ENCODE results near the gene LNX1.

LNX1 gene

GRCh38 chr4:53487766-53488165 is 103.5 kb downstream of the LNX1 start:
- no peaks in the 10 kb centered on the region for H3K36me3 ChIP-seq (ENCODE audit: insufficient read depth, low read length)

GRCh38 chr4:53485658-53486040 is 105.6 kb downstream of the LNX1 start:
- H3K27me3 ChIP-seq (ENCODE audit: insufficient read depth, low read length): no peaks in the 10 kb centered on the region
- H3K4me1 ChIP-seq (ENCODE audit: control insufficient read depth, insufficient read depth, low read length, unreplicated experiment): peaks cover 33% of the 10 kb centered on the region
- no peaks in the 10 kb centered on the region for H3K36me3 ChIP-seq (ENCODE audit: insufficient read depth, low read length)
- no peak overlapping the region for H3K27ac ChIP-seq (ENCODE audit: low read depth, low read length)
- no peak overlapping the region for H2AFZ ChIP-seq (ENCODE audit: low read length, unreplicated experiment)
- H3K4me3 ChIP-seq (ENCODE audit: low read depth, low read length): no peak overlapping the region
- H3K79me2 ChIP-seq (ENCODE audit: control insufficient read depth, insufficient read depth, low read length, unreplicated experiment): no peaks in the 10 kb centered on the region

More at GRCh38 chr4:53487766-53488165, 103.5 kb downstream of the LNX1 start:
- no peaks in the 10 kb centered on the region for H3K27me3 ChIP-seq (ENCODE audit: insufficient read depth, low read length)
- no peaks in the 10 kb centered on the region for H3K79me2 ChIP-seq (ENCODE audit: control insufficient read depth, insufficient read depth, low read length, unreplicated experiment)
- no peak overlapping the region for H2AFZ ChIP-seq (ENCODE audit: low read length, unreplicated experiment)
- no peak overlapping the region for H3K27ac ChIP-seq (ENCODE audit: low read depth, low read length)
- no peak overlapping the region for H3K4me3 ChIP-seq (ENCODE audit: low read depth, low read length)
- peaks cover 34% of the 10 kb centered on the region for H3K4me1 ChIP-seq (ENCODE audit: control insufficient read depth, insufficient read depth, low read length, unreplicated experiment)

DNA sequence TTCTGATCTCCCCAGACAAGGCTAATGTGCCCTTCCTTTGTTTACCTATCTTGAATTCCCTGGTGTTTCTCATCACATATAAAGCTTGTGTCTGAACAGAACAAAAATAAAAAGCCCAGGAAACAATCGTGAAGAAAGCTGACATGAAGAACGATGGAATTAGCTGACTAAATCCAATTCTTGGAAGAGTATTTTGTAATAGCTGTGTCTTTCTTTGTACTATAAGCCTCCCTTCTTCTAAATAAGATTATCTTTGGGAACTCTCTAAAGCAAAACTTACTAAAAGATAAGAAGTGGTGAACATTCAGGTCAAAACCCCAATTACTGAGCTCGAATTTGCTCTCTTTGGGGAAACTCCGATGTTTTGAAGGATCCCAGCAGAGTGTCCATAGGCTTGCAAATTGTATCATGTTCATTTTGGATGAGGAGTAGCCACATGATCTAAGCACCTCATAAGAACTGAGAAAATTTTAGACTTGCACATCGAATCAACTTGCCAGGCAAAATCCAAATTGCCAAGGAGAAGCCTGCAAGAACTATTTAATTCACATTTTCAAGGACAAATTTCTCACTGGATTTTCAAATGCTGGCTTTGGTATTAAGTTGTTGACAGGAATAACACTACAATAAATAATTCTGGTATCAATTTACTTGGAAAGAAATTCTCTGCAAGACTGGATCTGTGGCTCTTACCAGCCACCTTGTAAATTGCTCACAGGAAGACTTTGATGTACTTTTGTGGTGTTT is 106.2 kb downstream of the LNX1 start:
- Histone ChIP-seq H3K4me3 (ENCODE audit: low read depth, low read length) (no peak overlapping the region), H3K4me1 (ENCODE audit: control insufficient read depth, insufficient read depth, low read length, unreplicated experiment) (peaks cover 32% of the 10 kb centered on the region), H3K79me2 (ENCODE audit: control insufficient read depth, insufficient read depth, low read length, unreplicated experiment) (no peaks in the 10 kb centered on the region), H2AFZ (ENCODE audit: low read length, unreplicated experiment) (peak overlapping the region; percentile 69), H3K27ac (ENCODE audit: low read depth, low read length) (peak overlapping the region; percentile 33; the same call in 1 of the 2 replicates), H3K27me3 (ENCODE audit: insufficient read depth, low read length) (no peaks in the 10 kb centered on the region), H3K36me3 (ENCODE audit: insufficient read depth, low read length) (no peaks in the 10 kb centered on the region)

- Histone ChIP-seq H3K4me3 (ENCODE audit: low read depth, low read length) (no peak overlapping the region), H2AFZ (ENCODE audit: low read length, unreplicated experiment) (no peak overlapping the region), H3K27me3 (ENCODE audit: insufficient read depth, low read length) (no peaks in the 10 kb centered on the region), H3K36me3 (ENCODE audit: insufficient read depth, low read length) (no peaks in the 10 kb centered on the region), H3K79me2 (ENCODE audit: control insufficient read depth, insufficient read depth, low read length, unreplicated experiment) (no peaks in the 10 kb centered on the region), H3K4me1 (ENCODE audit: control insufficient read depth, insufficient read depth, low read length, unreplicated experiment) (peaks cover 32% of the 10 kb centered on the region), H3K27ac (ENCODE audit: low read depth, low read length) (no peak overlapping the region)
These were observed 108.0 kb downstream of the LNX1 start for GRCh38 chr4:53483250-53483649.

GRCh38 chr4:53481586-53481985 is 109.7 kb downstream of the LNX1 start:
- Histone ChIP-seq H3K27me3 (ENCODE audit: insufficient read depth, low read length) (no peaks in the 10 kb centered on the region), H3K27ac (ENCODE audit: low read depth, low read length) (no peak overlapping the region), H2AFZ (ENCODE audit: low read length, unreplicated experiment) (no peak overlapping the region), H3K4me1 (ENCODE audit: control insufficient read depth, insufficient read depth, low read length, unreplicated experiment) (peaks cover 49% of the 10 kb centered on the region), H3K79me2 (ENCODE audit: control insufficient read depth, insufficient read depth, low read length, unreplicated experiment) (no peaks in the 10 kb centered on the region), H3K4me3 (ENCODE audit: low read depth, low read length) (no peak overlapping the region), H3K36me3 (ENCODE audit: insufficient read depth, low read length) (no peaks in the 10 kb centered on the region)

DNA sequence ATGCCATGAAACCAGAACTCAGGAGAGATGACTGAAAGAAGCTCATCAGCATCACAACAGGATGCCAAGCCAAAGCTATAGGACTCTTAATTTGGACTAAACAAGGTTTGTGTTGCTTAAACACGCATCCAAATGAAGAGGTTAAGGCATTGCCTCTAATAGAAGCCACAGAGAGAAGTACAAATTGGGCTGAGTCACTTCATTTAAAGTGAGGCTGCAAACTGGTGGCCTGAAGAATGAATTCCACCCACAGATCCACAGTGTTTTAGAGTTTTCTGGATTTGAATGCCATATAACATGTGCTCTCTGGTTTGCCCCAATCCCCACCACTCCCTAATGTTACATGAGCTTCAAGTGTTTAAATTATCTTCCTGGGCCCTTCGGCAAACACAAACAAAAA is 110.4 kb downstream of the LNX1 start:
- peaks cover 56% of the 10 kb centered on the region for H3K4me1 ChIP-seq (ENCODE audit: control insufficient read depth, insufficient read depth, low read length, unreplicated experiment)
- no peaks in the 10 kb centered on the region for H3K27me3 ChIP-seq (ENCODE audit: insufficient read depth, low read length)
- H3K36me3 ChIP-seq (ENCODE audit: insufficient read depth, low read length): no peaks in the 10 kb centered on the region
- no peak overlapping the region for H3K4me3 ChIP-seq (ENCODE audit: low read depth, low read length)
- H2AFZ ChIP-seq (ENCODE audit: low read length, unreplicated experiment): no peak overlapping the region
- no peak overlapping the region for H3K27ac ChIP-seq (ENCODE audit: low read depth, low read length)
- no peaks in the 10 kb centered on the region for H3K79me2 ChIP-seq (ENCODE audit: control insufficient read depth, insufficient read depth, low read length, unreplicated experiment)

- Histone ChIP-seq H3K79me2 (ENCODE audit: control insufficient read depth, insufficient read depth, low read length, unreplicated experiment) (no peaks in the 10 kb centered on the region), H3K27me3 (ENCODE audit: insufficient read depth, low read length) (no peaks in the 10 kb centered on the region), H3K4me3 (ENCODE audit: low read depth, low read length) (no peak overlapping the region), H2AFZ (ENCODE audit: low read length, unreplicated experiment) (no peak overlapping the region), H3K36me3 (ENCODE audit: insufficient read depth, low read length) (no peaks in the 10 kb centered on the region), H3K27ac (ENCODE audit: low read depth, low read length) (peak overlapping the region; percentile 97), H3K4me1 (ENCODE audit: control insufficient read depth, insufficient read depth, low read length, unreplicated experiment) (peaks cover 60% of the 10 kb centered on the region)
These were observed 111.4 kb downstream of the LNX1 start for GRCh38 chr4:53479736-53480525.

DNA sequence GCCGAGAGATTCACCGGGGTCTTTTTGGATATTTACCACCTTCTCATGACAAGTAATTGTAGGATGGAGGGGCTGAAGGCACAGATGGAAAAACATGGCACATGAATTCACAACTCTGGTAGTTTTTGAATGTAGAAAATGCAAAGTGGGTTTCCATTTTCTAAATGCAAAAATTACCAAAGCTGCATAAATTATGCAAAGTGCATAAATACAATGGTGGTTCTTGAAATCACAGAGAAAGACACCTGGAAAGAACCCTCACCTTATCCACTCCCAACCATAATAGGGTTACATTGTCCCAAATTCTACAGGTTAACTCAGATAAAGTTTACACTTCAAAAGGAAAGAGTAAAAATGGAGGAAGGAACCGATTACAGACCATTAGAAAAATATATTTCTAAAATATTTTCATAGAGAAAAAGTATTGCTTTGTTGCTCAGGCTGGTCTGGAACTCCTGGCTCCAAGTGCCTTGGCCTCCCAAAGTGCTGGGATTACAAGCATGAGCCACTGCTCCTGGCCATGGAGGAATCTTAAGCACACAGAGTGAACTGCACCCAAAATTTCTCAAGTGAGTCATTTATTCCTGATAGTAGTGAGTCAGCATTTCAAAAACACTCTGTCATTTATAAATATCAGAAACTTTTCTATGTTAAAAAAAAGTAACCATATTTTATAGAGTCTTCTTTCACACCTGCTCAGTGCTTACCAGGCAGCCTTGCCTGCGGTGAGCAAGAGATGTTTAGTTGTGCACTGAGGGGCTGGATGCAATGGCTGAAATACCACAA is 112.4 kb downstream of the LNX1 start:
- Histone ChIP-seq H3K27me3 (ENCODE audit: insufficient read depth, low read length) (no peaks in the 10 kb centered on the region), H3K27ac (ENCODE audit: low read depth, low read length) (peak overlapping the region; percentile 97), H3K36me3 (ENCODE audit: insufficient read depth, low read length) (0 out of 2 replicates have a peak, but pooled peaks cover 6% of the 10 kb centered on the region), H3K4me3 (ENCODE audit: low read depth, low read length) (peak overlapping the region; percentile 22; the same call in 1 of the 2 replicates), H3K4me1 (ENCODE audit: control insufficient read depth, insufficient read depth, low read length, unreplicated experiment) (peaks cover 56% of the 10 kb centered on the region), H2AFZ (ENCODE audit: low read length, unreplicated experiment) (peak overlapping the region; percentile 39), H3K79me2 (ENCODE audit: control insufficient read depth, insufficient read depth, low read length, unreplicated experiment) (no peaks in the 10 kb centered on the region)

GRCh38 chr4:53477636-53478035 is 113.7 kb downstream of the LNX1 start:
- 0 out of 2 replicates have a peak, but pooled peaks cover 7% of the 10 kb centered on the region for H3K36me3 ChIP-seq (ENCODE audit: insufficient read depth, low read length)
- H3K4me3 ChIP-seq (ENCODE audit: low read depth, low read length): 0 out of 2 replicates have a peak overlapping the region, but pooled peaks have one; percentile 49
- no peaks in the 10 kb centered on the region for H3K79me2 ChIP-seq (ENCODE audit: control insufficient read depth, insufficient read depth, low read length, unreplicated experiment)
- H3K4me1 ChIP-seq (ENCODE audit: control insufficient read depth, insufficient read depth, low read length, unreplicated experiment): peaks cover 56% of the 10 kb centered on the region
- peak overlapping the region; percentile 97 for H3K27ac ChIP-seq (ENCODE audit: low read depth, low read length)
- peak overlapping the region; percentile 21 for H2AFZ ChIP-seq (ENCODE audit: low read length, unreplicated experiment)
- H3K27me3 ChIP-seq (ENCODE audit: insufficient read depth, low read length): no peaks in the 10 kb centered on the region

DNA sequence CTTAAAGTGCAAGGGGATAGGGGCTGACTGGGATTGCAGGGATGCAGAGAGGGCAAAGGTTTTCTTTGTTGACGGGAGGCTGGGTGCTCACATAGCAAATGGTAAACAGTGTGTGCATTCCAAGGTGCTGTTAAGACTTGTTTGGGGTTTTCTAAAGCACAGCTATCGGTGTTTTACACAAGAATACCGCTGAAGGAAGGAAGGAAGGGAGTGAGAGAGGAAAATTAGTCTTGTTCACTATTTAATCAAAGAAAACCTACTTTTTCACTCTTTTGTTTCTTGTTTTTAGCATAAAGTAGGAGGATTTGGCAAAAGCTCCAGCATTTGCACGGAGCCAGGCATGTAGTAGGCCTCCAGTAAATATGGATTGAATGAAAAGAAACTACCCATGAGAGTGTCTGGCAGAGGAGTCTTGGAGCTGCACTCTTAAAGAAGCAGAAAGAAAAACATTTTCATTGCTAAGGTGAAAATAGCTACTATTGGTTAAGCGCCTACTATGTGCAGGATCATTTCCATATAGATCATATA is 114.2 kb downstream of the LNX1 start:
- Histone ChIP-seq H3K4me1 (ENCODE audit: control insufficient read depth, insufficient read depth, low read length, unreplicated experiment) (peaks cover 56% of the 10 kb centered on the region), H3K4me3 (ENCODE audit: low read depth, low read length) (peak overlapping the region; percentile 49; the same call in 1 of the 2 replicates)

More for the DNA sequence above, 114.2 kb downstream of the LNX1 start:
- Histone ChIP-seq H3K27me3 (ENCODE audit: insufficient read depth, low read length) (no peaks in the 10 kb centered on the region), H3K79me2 (ENCODE audit: control insufficient read depth, insufficient read depth, low read length, unreplicated experiment) (no peaks in the 10 kb centered on the region), H3K36me3 (ENCODE audit: insufficient read depth, low read length) (0 out of 2 replicates have a peak, but pooled peaks cover 7% of the 10 kb centered on the region), H2AFZ (ENCODE audit: low read length, unreplicated experiment) (peak overlapping the region; percentile 53), H3K27ac (ENCODE audit: low read depth, low read length) (peak overlapping the region; percentile 97)
